Glutamatergic neuron (in vitro differentiated cells): ENCODE data around the gene DESI2. TPM values are rescaled to one million over a fixed set of nuclear protein-coding genes. Genes with fewer than 3 reads are reported as not detected.
A peak's percentile ranks its signal among the peaks of the same experiment; 100 is the strongest.

Source experiments
- DNase-seq: peaks from one replicate; pipeline ENCODE4 v3.0.0; 2022
- H3K27ac Mint-ChIP-seq: one replicate; pipeline ENCODE4 v1.8.0; 2020; ENCODE audit warnings: mild to moderate bottlenecking, mixed read lengths, inconsistent platforms; ENCODE audit not compliant: unreplicated experiment
- H3K27me3 Mint-ChIP-seq: one replicate; pipeline ENCODE4 v1.8.0; 2020; ENCODE audit warnings: mild to moderate bottlenecking, moderate library complexity, mixed read lengths, inconsistent platforms; ENCODE audit not compliant: unreplicated experiment
- H3K36me3 Mint-ChIP-seq: one replicate; pipeline ENCODE4 v1.8.0; 2020; ENCODE audit warnings: mild to moderate bottlenecking, mixed read lengths, inconsistent platforms; ENCODE audit not compliant: unreplicated experiment
- H3K4me1 Mint-ChIP-seq: one replicate; pipeline ENCODE4 v1.8.0; 2020; ENCODE audit warnings: mild to moderate bottlenecking, low read depth, mixed read lengths, inconsistent platforms; ENCODE audit not compliant: unreplicated experiment
- H3K4me3 Mint-ChIP-seq: one replicate; pipeline ENCODE4 v1.8.0; 2020; ENCODE audit warnings: mild to moderate bottlenecking, mixed read lengths, inconsistent platforms; ENCODE audit not compliant: unreplicated experiment
- H3K9me3 Mint-ChIP-seq: one replicate; pipeline ENCODE4 v1.8.0; 2020; ENCODE audit warnings: mild to moderate bottlenecking, moderate library complexity, mixed read lengths, inconsistent platforms; ENCODE audit not compliant: unreplicated experiment
- long read RNA-seq: library from polyadenylated mRNA; unstranded; transcript quantifications from one replicate; pipeline ENCODE4 v2.0.0, GENCODE V29; 2020; ENCODE audit not compliant: unreplicated experiment
- total RNA-seq: library from RNA; stranded (reverse); fragmentation: NEBNext Ultra II Directional; extraction: Animal tissue kit (Norgen Biotek cat#: 25700); gene quantifications from one replicate; pipeline ENCODE4 v1.2.1, GENCODE V29; 2021; ENCODE audit not compliant: unreplicated experiment
- TF ChIP-seq, protein P1 (sequence below): fragments of 200-600 bp; sonication (generic); IDR thresholded peaks from one replicate; pipeline ENCODE4 v1.5.0; 2021; ENCODE audit not compliant: partially characterized antibody, unreplicated experiment

DESI2 gene
- total RNA-seq, result 25.9 TPM
- long read RNA-seq, full-length matches to known transcripts, result 7 of 12 reads
- long read RNA-seq, partial matches to known transcripts, result 1 of 12 reads
- long read RNA-seq, other reads (novel, unspliced or antisense), result 4 of 12 reads

DNA sequence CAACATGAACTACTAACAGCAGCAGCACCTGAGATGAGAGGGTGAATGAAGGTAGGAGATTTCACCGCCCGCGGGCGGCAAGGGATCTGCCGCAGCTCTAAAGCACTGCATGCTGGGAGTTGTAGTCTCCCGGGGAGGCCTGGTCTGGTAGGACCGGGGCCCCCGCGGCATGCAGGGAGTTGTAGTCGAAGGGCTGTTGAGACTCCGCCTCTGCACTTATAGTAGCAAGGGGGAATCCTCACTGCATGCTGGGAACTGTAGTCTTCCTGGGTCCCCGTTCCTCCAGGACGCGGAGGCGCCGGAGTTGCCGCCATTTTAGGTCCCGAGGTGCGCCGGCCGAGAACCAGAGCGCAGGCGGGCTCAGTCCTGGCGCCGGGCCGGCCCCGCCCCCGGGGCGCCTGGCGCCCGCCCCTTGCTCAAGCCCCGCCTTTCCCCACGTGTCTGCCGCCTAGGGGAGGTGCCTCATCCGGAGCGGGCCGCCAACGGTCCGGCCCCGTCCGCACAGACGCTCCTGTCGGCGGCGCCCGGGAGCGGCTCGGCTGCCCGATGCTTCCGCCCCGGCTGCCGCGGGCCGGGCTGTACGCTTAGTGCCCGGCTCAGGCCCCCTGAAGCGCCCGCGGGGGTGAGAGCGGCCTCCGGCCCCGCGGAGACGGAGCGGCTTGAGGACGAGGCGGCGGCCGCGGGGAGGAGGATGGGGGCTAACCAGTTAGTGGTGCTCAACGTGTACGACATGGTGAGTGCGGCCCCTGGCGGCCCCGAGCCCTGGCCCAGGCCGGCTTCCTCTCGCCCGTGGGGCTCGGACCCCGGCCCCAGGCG is at the start of gene DESI2:
DESI2 (plus strand) TSS at position 504 of the 816 bp plus-strand sequence; CDS start at position 692, 188 bp downstream.
- peak within 1 kb of the TSS; percentile 69 for H3K27ac Mint-ChIP-seq
- peaks cover 5% of the 10 kb centered on the region for H3K27me3 Mint-ChIP-seq
- DNase-seq, result peak; percentile 96
- H3K9me3 Mint-ChIP-seq, result no peaks in the 10 kb centered on the region
- TF ChIP-seq, protein P1, sequence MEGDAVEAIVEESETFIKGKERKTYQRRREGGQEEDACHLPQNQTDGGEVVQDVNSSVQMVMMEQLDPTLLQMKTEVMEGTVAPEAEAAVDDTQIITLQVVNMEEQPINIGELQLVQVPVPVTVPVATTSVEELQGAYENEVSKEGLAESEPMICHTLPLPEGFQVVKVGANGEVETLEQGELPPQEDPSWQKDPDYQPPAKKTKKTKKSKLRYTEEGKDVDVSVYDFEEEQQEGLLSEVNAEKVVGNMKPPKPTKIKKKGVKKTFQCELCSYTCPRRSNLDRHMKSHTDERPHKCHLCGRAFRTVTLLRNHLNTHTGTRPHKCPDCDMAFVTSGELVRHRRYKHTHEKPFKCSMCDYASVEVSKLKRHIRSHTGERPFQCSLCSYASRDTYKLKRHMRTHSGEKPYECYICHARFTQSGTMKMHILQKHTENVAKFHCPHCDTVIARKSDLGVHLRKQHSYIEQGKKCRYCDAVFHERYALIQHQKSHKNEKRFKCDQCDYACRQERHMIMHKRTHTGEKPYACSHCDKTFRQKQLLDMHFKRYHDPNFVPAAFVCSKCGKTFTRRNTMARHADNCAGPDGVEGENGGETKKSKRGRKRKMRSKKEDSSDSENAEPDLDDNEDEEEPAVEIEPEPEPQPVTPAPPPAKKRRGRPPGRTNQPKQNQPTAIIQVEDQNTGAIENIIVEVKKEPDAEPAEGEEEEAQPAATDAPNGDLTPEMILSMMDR, result peak; percentile 31
- H3K4me1 Mint-ChIP-seq, result peaks cover 9% of the 10 kb centered on the region
- H3K36me3 Mint-ChIP-seq, result no peaks in the 10 kb centered on the region
- H3K4me3 Mint-ChIP-seq, result peak within 1 kb of the TSS; percentile 89

DNA sequence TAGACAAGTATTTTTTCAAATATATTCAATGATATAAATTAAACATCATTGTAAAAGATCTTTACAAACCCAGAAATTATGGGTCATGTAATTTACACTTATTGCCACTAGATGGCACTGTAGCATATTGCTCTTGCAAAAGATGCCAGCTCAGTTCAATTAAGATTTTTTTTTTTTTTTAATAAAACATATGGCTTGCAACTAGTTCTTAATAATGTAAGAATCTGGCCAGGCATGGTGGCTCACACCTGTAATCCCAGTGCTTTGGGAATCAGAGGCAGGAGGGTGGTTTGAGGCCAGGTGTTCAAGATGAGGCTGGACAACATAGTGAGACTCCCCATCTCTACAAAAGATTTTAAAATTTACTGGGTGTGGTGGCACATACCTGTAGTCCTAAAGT is 49.4 kb upstream of the DESI2 start:
- H3K27ac Mint-ChIP-seq, result no peak overlapping the region
- H3K4me3 Mint-ChIP-seq, result no peak overlapping the region
- no peaks in the 10 kb centered on the region for H3K36me3 Mint-ChIP-seq

DNA sequence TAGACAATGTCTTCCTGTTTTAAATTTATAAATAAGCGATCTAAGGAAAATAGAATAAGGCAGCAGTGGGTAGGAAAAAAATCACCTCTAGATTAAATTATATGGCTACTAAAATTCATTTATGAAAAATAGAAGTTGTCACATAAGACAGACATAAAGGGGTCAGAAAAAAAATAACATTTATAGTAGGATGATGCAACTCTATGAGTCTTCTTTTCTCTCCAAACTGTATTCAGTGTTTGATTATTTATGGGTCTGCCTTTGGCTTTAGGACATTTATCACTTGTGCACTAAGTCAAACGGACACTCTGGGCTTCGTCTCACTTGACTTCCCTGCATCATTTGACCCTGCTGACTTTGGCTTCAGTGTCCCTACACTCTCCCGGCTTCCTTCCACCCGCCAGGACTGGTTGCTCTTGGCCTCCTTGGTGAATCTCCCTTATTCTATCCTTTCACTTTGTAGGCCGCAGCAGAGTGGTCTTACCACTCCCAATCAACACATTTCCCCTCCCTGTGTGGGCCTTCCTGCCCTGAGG is 47.0 kb upstream of the DESI2 start:
- Mint-ChIP-seq H3K4me1 (peaks cover 9% of the 10 kb centered on the region), H3K4me3 (no peak overlapping the region), H3K9me3 (no peaks in the 10 kb centered on the region), H3K27ac (no peak overlapping the region), H3K36me3 (no peaks in the 10 kb centered on the region), H3K27me3 (peaks cover 10% of the 10 kb centered on the region)
- DNase-seq, result no peak
- TF ChIP-seq, protein P1, result no peak

More for the DNA sequence above, 49.4 kb upstream of the DESI2 start:
- peaks cover 6% of the 10 kb centered on the region for H3K4me1 Mint-ChIP-seq
- TF ChIP-seq, protein P1, result peak; percentile 97
- DNase-seq, result no peak
- H3K27me3 Mint-ChIP-seq, result peaks cover 10% of the 10 kb centered on the region
- no peaks in the 10 kb centered on the region for H3K9me3 Mint-ChIP-seq

DNA sequence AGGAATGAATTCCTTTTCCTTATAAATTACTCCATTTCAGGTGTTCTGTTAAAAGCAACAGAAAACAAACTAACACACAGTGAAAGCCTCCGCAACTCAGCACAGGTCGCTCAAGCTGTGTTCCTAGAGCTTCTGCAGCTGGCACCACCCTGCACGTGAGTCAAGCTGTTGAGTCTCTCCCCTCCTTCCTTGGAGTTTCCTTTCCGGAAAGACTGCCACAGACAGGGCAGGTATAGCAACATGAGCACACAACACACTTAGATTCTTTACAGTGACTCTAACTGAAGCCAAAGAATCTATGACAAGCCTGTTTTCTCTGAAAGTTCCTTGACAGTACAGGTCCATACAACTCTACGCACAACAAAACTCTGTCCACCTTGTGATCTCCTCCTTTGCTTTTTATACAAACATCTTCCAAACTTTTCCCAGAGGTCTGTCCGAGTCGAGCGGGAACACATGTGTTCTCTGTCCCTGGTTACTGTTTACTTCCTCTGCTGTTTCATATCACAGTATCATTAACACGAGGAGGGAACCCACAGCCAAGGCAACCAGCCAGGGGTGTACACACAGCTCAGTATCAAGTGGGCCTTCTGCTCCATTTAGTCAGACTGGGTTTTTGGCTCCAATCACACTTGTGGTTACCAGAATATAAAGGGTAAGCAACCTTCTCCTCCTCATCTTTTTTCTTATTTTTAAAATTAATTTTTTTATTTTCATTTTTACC is 38.7 kb upstream of the DESI2 start:
- Mint-ChIP-seq H3K36me3 (no peaks in the 10 kb centered on the region), H3K27ac (no peak overlapping the region), H3K9me3 (no peaks in the 10 kb centered on the region), H3K4me1 (no peaks in the 10 kb centered on the region), H3K4me3 (no peak overlapping the region), H3K27me3 (no peaks in the 10 kb centered on the region)
- TF ChIP-seq, protein P1, result no peak
- no peak for DNase-seq
